Activated B cell treated with CpG ODN at 0.5 μM for 24 hours (primary cell): ENCODE data around the gene NRP2. TPM values are rescaled to one million over a fixed set of nuclear protein-coding genes. Genes with fewer than 3 reads are reported as not detected.

ENCODE experiments used
- ATAC-seq: fragments of 200-7000 bp; cut with Tn5 transposase; one replicate; pipeline ENCODE4 v1.10.0; 2021; ENCODE audit warnings: low read depth, mild to moderate bottlenecking, moderate library complexity
- CTCF ChIA-PET: fragments of 350-600 bp; sonication (Branson Sonifier 250); formaldehyde crosslinking; loops from one replicate; lab custom pipeline; 2021; ENCODE audit warnings: antibody characterized with exemption; lab: Charles Lee
- POLR2A ChIA-PET: fragments of 350-600 bp; sonication (Branson Sonifier 250); formaldehyde crosslinking; loops from one replicate; lab custom pipeline; 2021; ENCODE audit warnings: antibody characterized with exemption; lab: Charles Lee
- DNase-seq: peaks from one replicate; pipeline ENCODE4 v3.0.0; 2022
- H3K27ac Mint-ChIP-seq: one replicate; pipeline ENCODE4 v1.8.0; 2020; ENCODE audit warnings: mixed read lengths
- H3K27me3 Mint-ChIP-seq: one replicate; pipeline ENCODE4 v1.8.0; 2021; ENCODE audit warnings: mixed read lengths
- H3K36me3 Mint-ChIP-seq: one replicate; pipeline ENCODE4 v1.8.0; 2021; ENCODE audit warnings: low read depth, mixed read lengths
- H3K4me1 Mint-ChIP-seq: one replicate; pipeline ENCODE4 v1.8.0; 2021; ENCODE audit warnings: mixed read lengths
- H3K4me3 Mint-ChIP-seq: one replicate; pipeline ENCODE4 v1.8.0; 2020; ENCODE audit warnings: mild to moderate bottlenecking, mixed read lengths
- H3K9me3 Mint-ChIP-seq: one replicate; pipeline ENCODE4 v1.8.0; 2020; ENCODE audit warnings: mixed read lengths
- CTCF ChIP-seq: fragments of 200-600 bp; IDR thresholded peaks from one replicate; pipeline ENCODE4 v1.8.0; 2022; ENCODE audit warnings: antibody characterized with exemption, mild to moderate bottlenecking
- intact Hi-C: fragments of 100-400 bp; cut with micrococcal nuclease; formaldehyde crosslinking; loops from one replicate; pipeline ENCODE4 v1.15.1; 2024
- total RNA-seq: library from RNA; stranded (reverse); gene quantifications from 2 replicates; pipeline ENCODE4 v1.2.3, GENCODE V29; 2022

Gene NRP2
- total RNA-seq, 1 donor from 2014 or later, result 10.2 TPM

GRCh38 chr2:205758051-205758450 lies 75.8 kb downstream of the NRP2 start:
- DNase-seq, result no peak
- Mint-ChIP-seq H3K27me3 (no peaks in the 10 kb centered on the region), H3K27ac (no peak overlapping the region), H3K36me3 (no peaks in the 10 kb centered on the region), H3K9me3 (no peaks in the 10 kb centered on the region), H3K4me1 (no peaks in the 10 kb centered on the region), H3K4me3 (no peak overlapping the region)
- no peak for ATAC-seq
- POLR2A ChIA-PET, result no interaction called here
- TF ChIP-seq CTCF, result no peak
- CTCF ChIA-PET, result no interaction called here
- intact Hi-C loops, result no loop called here

- ATAC-seq, result no peak
- Mint-ChIP-seq H3K4me3 (no peak overlapping the region), H3K36me3 (no peaks in the 10 kb centered on the region), H3K9me3 (no peaks in the 10 kb centered on the region), H3K4me1 (no peaks in the 10 kb centered on the region), H3K27me3 (no peaks in the 10 kb centered on the region), H3K27ac (no peak overlapping the region)
- POLR2A ChIA-PET, result no interaction called here
- DNase-seq, result no peak
- TF ChIP-seq CTCF, result no peak
- CTCF ChIA-PET, result no interaction called here
- intact Hi-C loops, result no loop called here
Measured at GRCh38 chr2:205758500-205758899, 76.2 kb downstream of the NRP2 start.

- Mint-ChIP-seq H3K4me3 (no peak overlapping the region), H3K27me3 (no peaks in the 10 kb centered on the region), H3K27ac (no peak overlapping the region), H3K9me3 (no peaks in the 10 kb centered on the region), H3K4me1 (no peaks in the 10 kb centered on the region), H3K36me3 (no peaks in the 10 kb centered on the region)
- CTCF ChIA-PET, result no interaction called here
- ATAC-seq, result no peak
- DNase-seq, result no peak
- intact Hi-C loops, result no loop called here
- no peak for TF ChIP-seq CTCF
- POLR2A ChIA-PET, result no interaction called here
Measured at GRCh38 chr2:205759257-205759656, 77.0 kb downstream of the NRP2 start.

GRCh38 chr2:205759732-205760131 lies 77.4 kb downstream of the NRP2 start:
- CTCF ChIA-PET, result no interaction called here
- ATAC-seq (no peak), DNase-seq (no peak)
- Mint-ChIP-seq H3K27me3 (no peaks in the 10 kb centered on the region), H3K9me3 (no peaks in the 10 kb centered on the region), H3K4me3 (no peak overlapping the region), H3K36me3 (no peaks in the 10 kb centered on the region), H3K27ac (no peak overlapping the region), H3K4me1 (no peaks in the 10 kb centered on the region)
- no peak for TF ChIP-seq CTCF
- POLR2A ChIA-PET, result no interaction called here
- intact Hi-C loops, result no loop called here

- no peak for ATAC-seq
- CTCF ChIA-PET, result interaction anchor here (0.6 kb wide), 1 partner anchor 32 kb away, joined by 3 read pairs; no protein-coding TSS in a partner anchor
- POLR2A ChIA-PET, result no interaction called here
- no peak overlapping the region for H3K4me3 Mint-ChIP-seq
- H3K27me3 Mint-ChIP-seq, result peaks cover 2% of the 10 kb centered on the region
- no peaks in the 10 kb centered on the region for H3K36me3 Mint-ChIP-seq
- no peak for DNase-seq
- no peaks in the 10 kb centered on the region for H3K4me1 Mint-ChIP-seq
- TF ChIP-seq CTCF, result no peak
- no peaks in the 10 kb centered on the region for H3K9me3 Mint-ChIP-seq
- intact Hi-C loops, result no loop called here
- no peak overlapping the region for H3K27ac Mint-ChIP-seq
Measured at GRCh38 chr2:205760157-205760556, 77.9 kb downstream of the NRP2 start.
